Choroid plexus epithelial cell (primary cell): ENCODE results near the gene TEX13B.

Experiments
- DNase-seq: peaks from one replicate; pipeline ENCODE4 v3.0.0-alpha.2; 2010; ENCODE audit warnings: low read depth
- H3K4me3 ChIP-seq: 2 replicates; pipeline ENCODE4 v1.5.1; 2011; ENCODE audit warnings: low read depth, mild to moderate bottlenecking, control low read depth, low read length, moderate library complexity
- CTCF ChIP-seq: conservative IDR thresholded peaks from 2 replicates; pipeline ENCODE4 v1.5.1; 2011; ENCODE audit warnings: low read depth, mild to moderate bottlenecking, control low read depth, inconsistent platforms, low read length, moderate library complexity

Gene TEX13B

GRCh38 chrX:108020631-108021030, 38.5 kb upstream of the TEX13B start:
- TF ChIP-seq CTCF = peak; percentile 63

GRCh38 chrX:108019382-108019875, 37.3 kb upstream of the TEX13B start:
- TF ChIP-seq CTCF = no peak
- H3K4me3 ChIP-seq = no peak overlapping the region
- DNase-seq = no peak

More at GRCh38 chrX:108020631-108021030, 38.5 kb upstream of the TEX13B start:
- peak; percentile 43 for DNase-seq
- no peak overlapping the region for H3K4me3 ChIP-seq

GRCh38 chrX:108018656-108019381, 36.6 kb upstream of the TEX13B start:
- no peak for DNase-seq
- no peak overlapping the region for H3K4me3 ChIP-seq
- no peak for TF ChIP-seq CTCF

GRCh38 chrX:108001218-108001814, 19.1 kb upstream of the TEX13B start:
- DNase-seq = peak; percentile 77
- TF ChIP-seq CTCF = peak; percentile 72
- H3K4me3 ChIP-seq = no peak overlapping the region

- TF ChIP-seq CTCF = no peak
- H3K4me3 ChIP-seq = no peak overlapping the region
- peak; percentile 11 for DNase-seq
These were observed 18.6 kb upstream of the TEX13B start for GRCh38 chrX:108000751-108001150.

- no peak for TF ChIP-seq CTCF
These were observed 14.0 kb upstream of the TEX13B start for GRCh38 chrX:107996124-107996523.

GRCh38 chrX:107985033-107985432, 2.9 kb upstream of the TEX13B start:
- H3K4me3 ChIP-seq = no peak overlapping the region
- no peak for TF ChIP-seq CTCF
- no peak for DNase-seq

More at GRCh38 chrX:107996124-107996523, 14.0 kb upstream of the TEX13B start:
- no peak overlapping the region for H3K4me3 ChIP-seq
- no peak for DNase-seq
